ENCODE results near the gene ZBTB47.

ZBTB47 gene

GRCh38 chr3:42678447-42678846 is 24.9 kb downstream of the ZBTB47 start:
- H3K9ac ChIP-seq (ENCODE audit: low read depth, low read length, poor library complexity, severe bottlenecking) = no peak overlapping the region
- H4K20me1 ChIP-seq (ENCODE audit: insufficient read depth, low read length, poor library complexity, severe bottlenecking) = no peaks in the 10 kb centered on the region
- H3F3A ChIP-seq (ENCODE audit: low read depth) = no peaks in the 10 kb centered on the region
- H3K4me3 ChIP-seq (ENCODE audit: low read length, poor library complexity, severe bottlenecking) = no peak overlapping the region
- no peaks in the 10 kb centered on the region for H3K36me3 ChIP-seq (ENCODE audit: insufficient read depth, low read length)
- H3K27me3 ChIP-seq (ENCODE audit: insufficient read depth, low read length, poor library complexity, severe bottlenecking) = no peaks in the 10 kb centered on the region
- no peak overlapping the region for H2AFZ ChIP-seq (ENCODE audit: low read length)
- no peaks in the 10 kb centered on the region for H3K9me2 ChIP-seq (replicated peaks; ENCODE audit: low read depth, low read length)
- H3K79me2 ChIP-seq (ENCODE audit: insufficient read depth, low read length) = no peaks in the 10 kb centered on the region
- H3K9me3 ChIP-seq (ENCODE audit: insufficient read depth, low read depth, low read length) = no peaks in the 10 kb centered on the region
- TF ChIP-seq CTCF (conservative IDR thresholded peaks at IDR 0.05; ENCODE audit: low read length) = no peak
- TF ChIP-seq EZH2phosphoT487 (IDR thresholded peaks at IDR 0.05; ENCODE audit: borderline replicate concordance) = no peak
- no peaks in the 10 kb centered on the region for H3K4me1 ChIP-seq (ENCODE audit: insufficient read depth, low read length, poor library complexity, severe bottlenecking)
- no peak overlapping the region for H3K4me2 ChIP-seq (ENCODE audit: low read depth, low read length, poor library complexity, severe bottlenecking)

DNA sequence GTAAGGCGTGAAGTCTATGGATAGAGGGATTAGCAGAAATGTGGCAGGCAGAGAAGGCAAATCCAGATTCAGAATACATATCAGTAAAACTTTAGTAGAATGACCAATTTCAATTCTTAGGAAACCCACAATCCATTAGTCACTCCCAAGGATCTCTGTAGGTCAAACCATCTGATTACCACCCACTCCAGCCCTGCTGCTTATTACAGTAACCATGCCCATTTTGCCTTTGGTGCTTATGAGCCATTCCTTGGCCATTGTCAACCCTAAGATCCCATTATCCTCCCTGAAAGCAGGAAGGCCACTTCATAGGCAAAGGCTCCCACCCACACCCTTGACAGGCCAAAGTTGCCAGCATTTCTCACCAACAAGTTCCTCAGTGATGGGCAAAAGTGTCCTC is 26.8 kb downstream of the ZBTB47 start:
- no peaks in the 10 kb centered on the region for H3K9me2 ChIP-seq (replicated peaks; ENCODE audit: low read depth, low read length)
- H3K4me2 ChIP-seq (ENCODE audit: low read depth, low read length, poor library complexity, severe bottlenecking) = no peak overlapping the region
- H2AFZ ChIP-seq (ENCODE audit: low read length) = no peak overlapping the region
- H3K9me3 ChIP-seq (ENCODE audit: insufficient read depth, low read depth, low read length) = no peaks in the 10 kb centered on the region
- no peaks in the 10 kb centered on the region for H3K36me3 ChIP-seq (ENCODE audit: insufficient read depth, low read length)
- no peaks in the 10 kb centered on the region for H3F3A ChIP-seq (ENCODE audit: low read depth)
- no peaks in the 10 kb centered on the region for H3K79me2 ChIP-seq (ENCODE audit: insufficient read depth, low read length)
- H4K20me1 ChIP-seq (ENCODE audit: insufficient read depth, low read length, poor library complexity, severe bottlenecking) = no peaks in the 10 kb centered on the region
- no peak for TF ChIP-seq EZH2phosphoT487 (IDR thresholded peaks at IDR 0.05; ENCODE audit: borderline replicate concordance)
- no peak for TF ChIP-seq CTCF (conservative IDR thresholded peaks at IDR 0.05; ENCODE audit: low read length)
- no peak overlapping the region for H3K4me3 ChIP-seq (ENCODE audit: low read length, poor library complexity, severe bottlenecking)
- H3K27me3 ChIP-seq (ENCODE audit: insufficient read depth, low read length, poor library complexity, severe bottlenecking) = no peaks in the 10 kb centered on the region
- no peaks in the 10 kb centered on the region for H3K4me1 ChIP-seq (ENCODE audit: insufficient read depth, low read length, poor library complexity, severe bottlenecking)
- no peak overlapping the region for H3K9ac ChIP-seq (ENCODE audit: low read depth, low read length, poor library complexity, severe bottlenecking)

- Histone ChIP-seq H3K9me3 (ENCODE audit: insufficient read depth, low read depth, low read length) (no peaks in the 10 kb centered on the region), H3K4me3 (ENCODE audit: low read length, poor library complexity, severe bottlenecking) (no peak overlapping the region), H3F3A (ENCODE audit: low read depth) (no peaks in the 10 kb centered on the region), H2AFZ (ENCODE audit: low read length) (no peak overlapping the region), H3K9ac (ENCODE audit: low read depth, low read length, poor library complexity, severe bottlenecking) (no peak overlapping the region), H3K4me2 (ENCODE audit: low read depth, low read length, poor library complexity, severe bottlenecking) (no peak overlapping the region), H4K20me1 (ENCODE audit: insufficient read depth, low read length, poor library complexity, severe bottlenecking) (no peaks in the 10 kb centered on the region), H3K79me2 (ENCODE audit: insufficient read depth, low read length) (no peaks in the 10 kb centered on the region), H3K27me3 (ENCODE audit: insufficient read depth, low read length, poor library complexity, severe bottlenecking) (no peaks in the 10 kb centered on the region), H3K9me2 (replicated peaks; ENCODE audit: low read depth, low read length) (no peaks in the 10 kb centered on the region), H3K36me3 (ENCODE audit: insufficient read depth, low read length) (no peaks in the 10 kb centered on the region), H3K4me1 (ENCODE audit: insufficient read depth, low read length, poor library complexity, severe bottlenecking) (no peaks in the 10 kb centered on the region)
- TF ChIP-seq EZH2phosphoT487 (IDR thresholded peaks at IDR 0.05; ENCODE audit: borderline replicate concordance) = no peak
- no peak for TF ChIP-seq CTCF (conservative IDR thresholded peaks at IDR 0.05; ENCODE audit: low read length)
Observed at GRCh38 chr3:42680806-42681205, 27.3 kb downstream of the ZBTB47 start.

Data from Loucy (cell line).